Glutamatergic neuron (in vitro differentiated cells): ENCODE results near the gene ARPC5. TPM values are rescaled to one million over a fixed set of nuclear protein-coding genes. Genes with fewer than 3 reads are reported as not detected.

ENCODE experiments used
- DNase-seq: peaks from one replicate; pipeline ENCODE4 v3.0.0; 2022
- H3K27ac Mint-ChIP-seq: one replicate; pipeline ENCODE4 v1.8.0; 2020; ENCODE audit warnings: mild to moderate bottlenecking, mixed read lengths, inconsistent platforms; ENCODE audit not compliant: unreplicated experiment
- H3K27me3 Mint-ChIP-seq: one replicate; pipeline ENCODE4 v1.8.0; 2020; ENCODE audit warnings: mild to moderate bottlenecking, moderate library complexity, mixed read lengths, inconsistent platforms; ENCODE audit not compliant: unreplicated experiment
- H3K36me3 Mint-ChIP-seq: one replicate; pipeline ENCODE4 v1.8.0; 2020; ENCODE audit warnings: mild to moderate bottlenecking, mixed read lengths, inconsistent platforms; ENCODE audit not compliant: unreplicated experiment
- H3K4me1 Mint-ChIP-seq: one replicate; pipeline ENCODE4 v1.8.0; 2020; ENCODE audit warnings: mild to moderate bottlenecking, low read depth, mixed read lengths, inconsistent platforms; ENCODE audit not compliant: unreplicated experiment
- H3K4me3 Mint-ChIP-seq: one replicate; pipeline ENCODE4 v1.8.0; 2020; ENCODE audit warnings: mild to moderate bottlenecking, mixed read lengths, inconsistent platforms; ENCODE audit not compliant: unreplicated experiment
- H3K9me3 Mint-ChIP-seq: one replicate; pipeline ENCODE4 v1.8.0; 2020; ENCODE audit warnings: mild to moderate bottlenecking, moderate library complexity, mixed read lengths, inconsistent platforms; ENCODE audit not compliant: unreplicated experiment
- CTCF ChIP-seq: fragments of 200-600 bp; sonication (generic); IDR thresholded peaks from one replicate; pipeline ENCODE4 v1.5.0; 2021; ENCODE audit not compliant: partially characterized antibody, unreplicated experiment
- total RNA-seq: library from RNA; stranded (reverse); fragmentation: NEBNext Ultra II Directional; extraction: Animal tissue kit (Norgen Biotek cat#: 25700); gene quantifications from one replicate; pipeline ENCODE4 v1.2.1, GENCODE V29; 2021; ENCODE audit not compliant: unreplicated experiment

Gene ARPC5
- total RNA-seq, 1 donor from 2014 or later = 92.0 TPM

DNA sequence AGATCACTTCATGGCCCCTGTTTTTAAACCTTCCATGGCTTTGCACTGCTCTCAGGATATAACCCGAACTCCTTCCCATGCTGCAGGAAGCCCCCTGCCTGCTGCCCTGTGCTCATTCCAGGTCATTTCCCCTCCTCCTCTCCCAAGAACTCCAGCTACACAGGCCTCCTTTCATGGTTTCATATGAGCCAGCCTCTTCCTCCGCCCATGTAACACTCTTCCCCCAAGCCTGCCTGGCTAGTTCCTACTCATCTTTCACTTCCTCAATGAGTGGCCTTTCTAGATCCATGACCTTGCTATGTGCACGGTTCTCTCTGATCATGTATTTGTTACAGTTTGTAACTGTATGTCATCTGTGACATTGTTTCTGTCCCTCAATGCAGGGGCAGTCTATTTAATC lies 42.2 kb downstream of the ARPC5 start:
- no peaks in the 10 kb centered on the region for H3K9me3 Mint-ChIP-seq
- H3K4me1 Mint-ChIP-seq = peaks cover 27% of the 10 kb centered on the region
- no peak for DNase-seq
- peak overlapping the region; percentile 30 for H3K27ac Mint-ChIP-seq
- H3K4me3 Mint-ChIP-seq = no peak overlapping the region
- H3K36me3 Mint-ChIP-seq = no peaks in the 10 kb centered on the region
- TF ChIP-seq CTCF = no peak
- H3K27me3 Mint-ChIP-seq = no peaks in the 10 kb centered on the region

DNA sequence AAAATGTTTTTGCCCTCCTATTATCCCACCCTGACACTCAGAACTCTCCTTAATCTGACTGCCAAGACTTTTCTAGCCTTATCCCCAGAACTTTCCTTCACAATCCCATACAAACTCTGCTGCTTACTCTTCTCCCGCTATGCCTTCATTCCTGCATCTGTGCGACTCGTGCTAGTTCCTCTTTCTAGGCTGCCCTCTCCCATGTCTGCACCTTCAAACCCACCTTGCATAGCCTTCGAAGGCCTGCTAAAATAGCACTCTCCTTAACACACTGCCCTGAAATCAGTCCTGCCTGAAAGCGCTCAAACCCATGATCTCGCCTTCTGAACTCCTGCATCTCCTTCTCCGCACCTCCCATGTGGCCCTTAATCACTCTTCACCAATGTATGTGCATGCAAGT lies 42.9 kb downstream of the ARPC5 start:
- TF ChIP-seq CTCF = no peak
- Mint-ChIP-seq H3K27ac (no peak overlapping the region), H3K4me3 (no peak overlapping the region), H3K36me3 (no peaks in the 10 kb centered on the region), H3K9me3 (no peaks in the 10 kb centered on the region), H3K4me1 (peaks cover 20% of the 10 kb centered on the region), H3K27me3 (no peaks in the 10 kb centered on the region)
- no peak for DNase-seq

DNA sequence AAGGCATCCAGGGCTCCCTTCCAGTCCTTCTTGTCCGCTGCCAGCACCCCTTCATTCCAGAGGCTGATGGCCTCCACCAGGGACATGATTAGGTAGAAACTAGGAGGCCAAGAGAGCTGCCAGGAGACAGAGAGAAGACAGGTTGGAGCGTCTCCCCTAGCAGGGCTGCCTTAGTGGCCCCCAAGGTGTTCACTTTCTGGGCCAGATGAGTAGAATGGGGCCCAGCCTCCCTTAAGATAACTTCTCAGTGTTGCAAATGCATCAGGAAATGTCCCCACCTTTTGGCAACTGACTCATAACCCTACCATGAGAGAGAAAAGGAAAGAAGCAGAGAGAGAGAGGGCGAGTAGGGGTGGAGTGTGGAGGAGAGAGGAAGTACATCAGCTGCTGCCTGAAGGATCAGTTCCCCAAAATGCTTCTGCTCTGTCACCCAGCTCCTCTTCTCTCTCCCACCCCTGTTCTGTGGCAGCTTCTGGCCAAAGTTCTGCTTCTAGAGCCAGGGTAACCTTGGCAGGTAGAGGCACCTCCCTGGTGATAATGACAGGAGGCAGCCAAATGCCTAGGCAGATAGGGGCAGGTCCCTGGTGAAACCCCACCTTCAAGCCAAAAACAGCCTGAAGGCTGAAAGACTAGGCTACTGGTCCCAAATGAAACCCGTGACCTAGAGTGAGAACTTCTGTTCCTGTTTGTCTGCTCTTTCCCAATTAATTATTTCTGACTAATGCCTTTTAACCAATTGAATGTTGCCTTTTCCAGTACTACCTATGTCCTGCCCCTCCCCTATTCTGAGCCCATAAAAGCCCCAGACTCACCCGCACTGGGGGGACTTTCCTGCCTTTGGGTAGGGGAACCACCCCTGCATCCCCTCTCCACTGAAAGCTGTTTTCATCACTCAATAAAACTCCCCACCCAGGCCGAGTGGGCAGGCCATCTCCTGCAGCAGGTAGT lies 45.1 kb downstream of the ARPC5 start, which contains the start of gene NCF2:
TSS of gene NCF2 (minus strand) at position 216 of the 948 bp plus-strand sequence. CDS start at position 86, 130 bp downstream.
- no peak for TF ChIP-seq CTCF
- peaks cover 11% of the 10 kb centered on the region for H3K4me1 Mint-ChIP-seq
- no peaks in the 10 kb centered on the region for H3K9me3 Mint-ChIP-seq
- H3K4me3 Mint-ChIP-seq = no peak within 1 kb of the TSS
- peaks cover 2% of the 10 kb centered on the region for H3K27me3 Mint-ChIP-seq
- DNase-seq = no peak
- H3K27ac Mint-ChIP-seq = no peak within 1 kb of the TSS
- no peaks in the 10 kb centered on the region for H3K36me3 Mint-ChIP-seq

DNA sequence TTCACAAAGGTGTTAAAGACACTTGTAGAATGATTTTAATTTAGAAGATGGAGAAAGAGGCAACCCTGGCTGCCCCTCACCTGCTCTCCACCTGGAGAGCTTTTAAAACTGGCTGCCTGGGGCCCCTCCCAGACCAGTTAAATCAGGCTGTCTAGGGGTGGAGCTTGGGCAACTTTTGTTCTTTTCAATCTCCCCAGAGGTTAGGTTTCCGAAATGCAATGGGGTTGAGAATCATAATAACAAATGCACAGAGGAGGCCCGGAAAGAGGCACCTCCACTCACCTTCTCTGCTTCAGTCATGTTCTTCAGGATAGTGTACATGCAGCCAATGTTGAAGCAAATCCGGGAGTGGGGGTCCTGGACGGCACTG lies 45.7 kb downstream of the ARPC5 start:
- Mint-ChIP-seq H3K4me3 (no peak overlapping the region), H3K9me3 (no peaks in the 10 kb centered on the region)
- no peak for TF ChIP-seq CTCF

GRCh38 chr1:183589384-183589783 lies 46.2 kb downstream of the ARPC5 start:
- Mint-ChIP-seq H3K27ac (no peak overlapping the region), H3K4me3 (no peak overlapping the region), H3K36me3 (no peaks in the 10 kb centered on the region), H3K27me3 (peaks cover 2% of the 10 kb centered on the region), H3K4me1 (peaks cover 11% of the 10 kb centered on the region), H3K9me3 (no peaks in the 10 kb centered on the region)
- TF ChIP-seq CTCF = no peak
- no peak for DNase-seq

More for the DNA sequence above, 45.7 kb downstream of the ARPC5 start:
- Mint-ChIP-seq H3K27ac (no peak overlapping the region), H3K27me3 (peaks cover 2% of the 10 kb centered on the region), H3K36me3 (no peaks in the 10 kb centered on the region), H3K4me1 (peaks cover 11% of the 10 kb centered on the region)
- DNase-seq = no peak
